Nephron (organoid): Measurements from ENCODE around the gene MED13L.
A peak's percentile ranks its signal among the peaks of the same experiment; 100 is the strongest.

Source experiments
- H3K27ac Mint-ChIP-seq, 3 experiments: 2 replicates each; pipeline ENCODE4 v1.8.0; 2020; ENCODE audit warnings: mixed read lengths in 3 of 3, mild to moderate bottlenecking in 2 of 3, moderate library complexity in 1 of 3
- H3K27me3 Mint-ChIP-seq: 2 replicates; pipeline ENCODE4 v1.8.0; 2021; ENCODE audit warnings: low read depth, mild to moderate bottlenecking, moderate library complexity, mixed read lengths
- H3K36me3 Mint-ChIP-seq: 2 replicates; pipeline ENCODE4 v1.8.0; 2020; ENCODE audit warnings: low read depth, mixed read lengths
- H3K4me1 Mint-ChIP-seq: 2 replicates; pipeline ENCODE4 v1.8.0; 2020; ENCODE audit warnings: mixed read lengths
- H3K4me3 Mint-ChIP-seq, 3 experiments: 2 replicates each; pipeline ENCODE4 v1.8.0; 2020; ENCODE audit warnings: mild to moderate bottlenecking in 3 of 3, mixed read lengths in 3 of 3, moderate library complexity in 2 of 3
- H3K9me3 Mint-ChIP-seq: 2 replicates; pipeline ENCODE4 v1.8.0; 2020; ENCODE audit warnings: mixed read lengths
- TF ChIP-seq, protein P1 (sequence below), 3 experiments: fragments of 200-600 bp; sonication (generic); IDR thresholded peaks; one replicate each; pipeline ENCODE4 v1.5.0; 2021; ENCODE audit warnings: antibody characterized with exemption in 3 of 3; ENCODE audit not compliant: unreplicated experiment in 3 of 3

The MED13L gene

DNA sequence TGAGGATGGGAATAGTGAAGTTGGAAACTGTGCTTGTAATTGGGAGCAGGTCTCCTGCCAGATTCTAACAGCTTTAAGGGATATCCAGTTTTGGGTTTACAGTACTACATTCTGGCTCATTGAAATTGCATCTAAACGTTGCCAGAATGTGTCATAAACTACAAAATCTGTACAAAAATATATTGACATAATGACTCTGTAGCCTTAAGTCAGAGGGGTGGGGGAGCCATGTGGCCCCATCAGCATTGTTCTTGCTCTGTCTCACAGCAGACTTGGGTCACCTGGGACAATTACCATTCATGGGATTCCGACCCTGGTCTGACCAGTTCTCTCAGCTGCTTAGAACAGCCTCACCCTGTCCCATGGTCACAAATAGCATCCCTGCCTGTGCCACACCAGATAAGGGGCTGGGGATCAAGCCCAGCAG lies 43.3 kb upstream of the MED13L start:
- H3K27ac Mint-ChIP-seq: peak overlapping the region; percentile 57 to 91 (median 86)
- H3K4me1 Mint-ChIP-seq: peaks cover 37% of the 10 kb centered on the region
- H3K27me3 Mint-ChIP-seq: peaks cover 6% of the 10 kb centered on the region
- H3K4me3 Mint-ChIP-seq: no peak overlapping the region
- no peaks in the 10 kb centered on the region for H3K9me3 Mint-ChIP-seq
- TF ChIP-seq, protein P1, sequence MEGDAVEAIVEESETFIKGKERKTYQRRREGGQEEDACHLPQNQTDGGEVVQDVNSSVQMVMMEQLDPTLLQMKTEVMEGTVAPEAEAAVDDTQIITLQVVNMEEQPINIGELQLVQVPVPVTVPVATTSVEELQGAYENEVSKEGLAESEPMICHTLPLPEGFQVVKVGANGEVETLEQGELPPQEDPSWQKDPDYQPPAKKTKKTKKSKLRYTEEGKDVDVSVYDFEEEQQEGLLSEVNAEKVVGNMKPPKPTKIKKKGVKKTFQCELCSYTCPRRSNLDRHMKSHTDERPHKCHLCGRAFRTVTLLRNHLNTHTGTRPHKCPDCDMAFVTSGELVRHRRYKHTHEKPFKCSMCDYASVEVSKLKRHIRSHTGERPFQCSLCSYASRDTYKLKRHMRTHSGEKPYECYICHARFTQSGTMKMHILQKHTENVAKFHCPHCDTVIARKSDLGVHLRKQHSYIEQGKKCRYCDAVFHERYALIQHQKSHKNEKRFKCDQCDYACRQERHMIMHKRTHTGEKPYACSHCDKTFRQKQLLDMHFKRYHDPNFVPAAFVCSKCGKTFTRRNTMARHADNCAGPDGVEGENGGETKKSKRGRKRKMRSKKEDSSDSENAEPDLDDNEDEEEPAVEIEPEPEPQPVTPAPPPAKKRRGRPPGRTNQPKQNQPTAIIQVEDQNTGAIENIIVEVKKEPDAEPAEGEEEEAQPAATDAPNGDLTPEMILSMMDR (IDR thresholded peaks at IDR 0.05; ENCODE audit: unreplicated experiment in 3 of 3): no peak
- H3K36me3 Mint-ChIP-seq: no peaks in the 10 kb centered on the region

DNA sequence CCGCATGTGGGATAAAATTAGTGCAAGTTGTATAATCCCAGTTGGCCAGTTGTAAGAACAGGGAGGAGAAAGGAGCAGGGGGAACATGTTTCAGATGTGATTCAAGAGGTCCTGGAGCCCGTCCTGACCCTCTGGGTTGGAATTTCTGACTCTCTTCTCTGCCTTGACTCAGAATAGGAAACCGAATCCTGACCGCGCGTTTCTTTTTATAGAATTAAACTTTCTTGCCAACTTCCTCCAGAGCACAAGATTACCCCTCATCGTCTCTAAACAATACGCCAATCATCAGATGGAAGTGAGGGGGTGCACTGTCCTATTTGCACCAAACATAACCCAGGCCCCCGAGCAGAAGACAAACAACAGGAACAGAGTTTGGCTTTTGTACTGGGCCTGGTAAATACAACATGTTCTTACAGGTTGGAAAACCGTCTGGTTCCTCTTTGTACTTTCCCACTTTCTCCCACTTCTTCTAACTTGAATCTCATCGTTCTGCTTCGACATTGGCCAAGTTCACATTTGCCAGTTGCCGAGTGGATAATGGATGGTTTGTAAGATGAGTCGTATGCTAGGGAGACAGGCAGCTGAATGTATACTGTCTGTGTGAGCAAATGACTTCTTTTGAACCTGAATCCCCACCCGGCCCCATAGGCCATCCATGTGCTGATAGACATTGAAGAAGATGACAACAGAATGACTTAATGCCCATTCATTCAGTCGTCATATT lies 42.6 kb upstream of the MED13L start:
- H3K4me1 Mint-ChIP-seq: peaks cover 39% of the 10 kb centered on the region
- H3K27me3 Mint-ChIP-seq: peaks cover 6% of the 10 kb centered on the region
- TF ChIP-seq, protein P1 (IDR thresholded peaks at IDR 0.05; ENCODE audit: unreplicated experiment in 3 of 3): no peak
- H3K27ac Mint-ChIP-seq: peak overlapping the region; percentile 57 to 91 (median 86)
- H3K9me3 Mint-ChIP-seq: no peaks in the 10 kb centered on the region
- peak overlapping the region in 1 of 3 experiments; percentile 31 for H3K4me3 Mint-ChIP-seq
- H3K36me3 Mint-ChIP-seq: no peaks in the 10 kb centered on the region

DNA sequence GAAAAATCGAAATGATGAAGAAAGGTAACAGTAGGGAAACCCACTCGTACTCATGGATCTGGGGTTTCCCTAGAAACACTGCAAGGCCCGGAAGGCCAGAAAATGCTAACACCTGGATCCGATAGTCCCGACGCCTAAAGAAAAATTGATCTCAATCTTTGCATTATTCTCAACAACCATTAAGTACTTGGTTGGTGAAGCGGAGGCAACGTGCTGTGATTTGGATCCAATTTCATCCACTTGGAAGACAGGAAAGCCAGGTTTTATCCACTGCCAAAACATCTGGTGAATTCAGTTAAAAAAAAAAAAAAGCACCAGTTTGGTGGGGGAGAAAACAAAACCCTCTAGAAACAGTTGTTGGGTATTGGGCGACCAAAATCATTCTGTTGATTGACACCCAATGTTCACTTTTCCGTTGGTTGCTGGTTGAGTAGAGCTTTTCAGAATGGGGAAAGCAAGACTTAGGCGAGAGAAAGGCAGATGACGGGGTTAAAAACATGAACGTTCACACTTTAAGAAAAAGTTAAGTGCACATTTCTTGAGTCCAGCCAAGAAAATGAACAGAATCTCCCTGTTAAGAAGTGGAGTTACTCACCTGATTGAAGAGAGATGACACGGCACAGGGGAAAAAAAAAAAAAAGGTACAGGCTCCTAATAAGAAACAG lies 41.9 kb upstream of the MED13L start:
- H3K4me3 Mint-ChIP-seq: peak overlapping the region in 1 of 3 experiments; percentile 26
- H3K27ac Mint-ChIP-seq: peak overlapping the region; percentile 57 to 91 (median 86)
- peaks cover 39% of the 10 kb centered on the region for H3K4me1 Mint-ChIP-seq
- H3K27me3 Mint-ChIP-seq: peaks cover 6% of the 10 kb centered on the region
- no peaks in the 10 kb centered on the region for H3K36me3 Mint-ChIP-seq
- TF ChIP-seq, protein P1 (IDR thresholded peaks at IDR 0.05; ENCODE audit: unreplicated experiment in 3 of 3): no peak
- H3K9me3 Mint-ChIP-seq: no peaks in the 10 kb centered on the region

DNA sequence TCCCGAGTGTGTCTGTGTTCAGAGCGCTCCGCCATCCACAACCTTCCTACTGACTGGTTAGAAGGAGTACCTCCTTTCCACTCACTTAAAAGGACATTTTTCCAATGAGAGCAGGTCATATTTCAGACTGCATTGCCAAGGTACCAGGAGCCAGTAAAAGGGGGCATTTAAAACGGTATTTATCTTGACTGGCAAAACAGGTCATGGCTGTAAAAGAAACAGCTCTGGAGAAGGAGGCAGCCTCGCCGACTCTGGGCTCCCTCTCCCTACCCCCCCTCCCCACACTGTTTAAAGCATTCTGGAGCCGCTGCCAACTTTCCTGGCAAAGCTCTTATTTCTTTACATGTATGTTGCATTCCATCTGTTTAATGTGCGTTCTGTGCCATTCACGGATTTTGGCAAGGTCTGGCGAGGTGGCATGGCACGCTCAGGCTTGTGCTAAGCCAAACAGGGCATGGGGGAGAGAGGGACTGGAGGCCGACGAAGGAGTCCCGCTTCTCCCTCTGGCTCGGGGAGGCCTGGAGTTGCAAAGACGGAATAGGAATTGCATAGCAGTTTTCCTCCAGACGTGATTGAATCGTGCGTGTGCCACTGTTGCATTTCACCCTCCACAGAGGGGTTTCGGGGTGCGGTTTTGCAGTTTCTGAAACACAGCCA lies 41.2 kb upstream of the MED13L start:
- Mint-ChIP-seq H3K9me3 (no peaks in the 10 kb centered on the region), H3K27me3 (peaks cover 6% of the 10 kb centered on the region), H3K4me1 (peaks cover 39% of the 10 kb centered on the region)

DNA sequence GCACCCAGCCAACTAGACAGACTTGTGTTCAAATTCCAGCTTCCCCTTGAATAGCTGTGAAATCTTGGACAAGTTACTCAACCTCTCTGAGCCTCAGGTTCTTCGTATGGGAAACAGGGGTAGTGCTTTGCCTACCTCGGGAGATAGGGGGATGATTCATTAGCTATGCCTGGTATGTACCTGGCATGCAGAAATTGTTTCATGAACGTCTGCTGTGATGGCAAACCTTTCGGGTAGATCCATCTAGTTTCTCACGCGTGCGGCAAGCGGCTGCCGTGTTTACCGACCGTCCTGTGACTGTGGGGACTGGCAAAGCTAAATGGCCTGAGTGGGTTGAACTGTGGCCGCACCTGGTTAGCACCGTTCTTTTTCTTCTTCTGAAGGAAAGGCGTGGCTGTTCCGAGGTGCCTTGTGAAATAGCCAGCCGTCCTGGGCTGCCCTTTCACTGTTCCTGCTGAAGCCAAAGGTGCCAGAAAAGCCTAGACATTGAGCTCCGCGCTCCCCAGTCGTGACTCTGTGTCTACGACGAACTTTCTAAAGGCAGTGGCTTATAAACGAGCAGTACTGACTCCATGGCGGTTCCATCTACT lies 40.6 kb upstream of the MED13L start:
- Mint-ChIP-seq H3K36me3 (no peaks in the 10 kb centered on the region), H3K4me3 (peak overlapping the region in 1 of 3 experiments; percentile 11), H3K27ac (peak overlapping the region; percentile 31 to 91 (median 37)), H3K4me1 (peaks cover 46% of the 10 kb centered on the region), H3K27me3 (peaks cover 6% of the 10 kb centered on the region), H3K9me3 (no peaks in the 10 kb centered on the region)
- TF ChIP-seq, protein P1 (IDR thresholded peaks at IDR 0.05; ENCODE audit: unreplicated experiment in 3 of 3): no peak

More for the DNA sequence above, 41.2 kb upstream of the MED13L start:
- H3K27ac Mint-ChIP-seq: peak overlapping the region; percentile 57 to 91 (median 86)
- TF ChIP-seq, protein P1 (IDR thresholded peaks at IDR 0.05; ENCODE audit: unreplicated experiment in 3 of 3): no peak
- peak overlapping the region in 1 of 3 experiments; percentile 11 for H3K4me3 Mint-ChIP-seq
- H3K36me3 Mint-ChIP-seq: no peaks in the 10 kb centered on the region
